HG03469 (cell line): ENCODE data around the gene NCR3LG1.
"Not testable (repeated sequence)": the region's sequence is repeated elsewhere in the genome, so short reads cannot be mapped to it uniquely, and the experiment has no call there.

Source experiments
- ATAC-seq: cut with Tn5 transposase; IDR thresholded peaks from one replicate; pipeline ENCODE4 v1.9.1; 2021; ENCODE audit warnings: mild to moderate bottlenecking, moderate library complexity, moderate number of reproducible peaks; ENCODE audit not compliant: unreplicated experiment

Gene NCR3LG1

GRCh38 chr11:17408026-17408425 lies 56.4 kb downstream of the NCR3LG1 start:
- ATAC-seq: no peak

- ATAC-seq: no peak
Observed at GRCh38 chr11:17408641-17409040, 57.0 kb downstream of the NCR3LG1 start.

GRCh38 chr11:17410606-17411379 lies 59.2 kb downstream of the NCR3LG1 start:
- ATAC-seq: no peak

- no peak for ATAC-seq
Observed at GRCh38 chr11:17411418-17411817, 59.8 kb downstream of the NCR3LG1 start.

GRCh38 chr11:17412488-17413180 lies 61.0 kb downstream of the NCR3LG1 start:
- ATAC-seq: no peak

GRCh38 chr11:17413414-17414316 lies 62.1 kb downstream of the NCR3LG1 start:
- no peak for ATAC-seq

- no peak for ATAC-seq
Observed at GRCh38 chr11:17414317-17414737, 62.7 kb downstream of the NCR3LG1 start.

- no peak for ATAC-seq
Observed at GRCh38 chr11:17414992-17415391, 63.4 kb downstream of the NCR3LG1 start.

- no peak for ATAC-seq
Observed at GRCh38 chr11:17415523-17416104, 64.0 kb downstream of the NCR3LG1 start.

- ATAC-seq: no peak
Observed at GRCh38 chr11:17416492-17416891, 64.9 kb downstream of the NCR3LG1 start.

GRCh38 chr11:17418444-17419081 lies 67.0 kb downstream of the NCR3LG1 start:
- ATAC-seq: no peak

GRCh38 chr11:17421781-17422180 lies 70.2 kb downstream of the NCR3LG1 start:
- no peak for ATAC-seq

GRCh38 chr11:17423533-17424310 lies 72.1 kb downstream of the NCR3LG1 start:
- ATAC-seq: no peak

GRCh38 chr11:17426233-17426632 lies 74.6 kb downstream of the NCR3LG1 start:
- ATAC-seq: not testable (repeated sequence)
